HepG2 (cell line): ENCODE results near the gene DAB2IP. TPM values are rescaled to one million over a fixed set of nuclear protein-coding genes. Genes with fewer than 3 reads are reported as not detected.

ENCODE experiments used
- ARID4A ChIP-seq: sonication (generic); formaldehyde crosslinking; IDR thresholded peaks from 2 replicates; pipeline ENCODE4 v1.5.0; 2020; ENCODE audit warnings: mild to moderate bottlenecking, missing genetic modification reagents, borderline replicate concordance
- CBFB ChIP-seq: sonication (generic); formaldehyde crosslinking; IDR thresholded peaks from 2 replicates; pipeline ENCODE4 v1.4.0; 2020; ENCODE audit warnings: missing genetic modification reagents
- CBX5 ChIP-seq: sonication (generic); formaldehyde crosslinking; IDR thresholded peaks from 2 replicates; pipeline ENCODE4 v1.4.0; 2020; ENCODE audit warnings: missing genetic modification reagents, borderline replicate concordance
- ELF4 ChIP-seq: sonication (generic); formaldehyde crosslinking; IDR thresholded peaks from 2 replicates; pipeline ENCODE4 v1.5.0; 2020; ENCODE audit warnings: missing genetic modification reagents, mild to moderate bottlenecking, moderate library complexity, borderline replicate concordance
- HMG20B ChIP-seq: conservative IDR thresholded peaks from 2 replicates; pipeline ENCODE4 v1.6.1; 2016; ENCODE audit warnings: missing genetic modification reagents, missing compliant biosample characterization
- HNRNPLL ChIP-seq: fragments of 200-400 bp; formaldehyde crosslinking; IDR thresholded peaks from 2 replicates; pipeline ENCODE4 v1.6.1; 2017; ENCODE audit warnings: mild to moderate bottlenecking, low read depth, low read length; ENCODE audit not compliant: poor library complexity, severe bottlenecking
- HOXA5 ChIP-seq: sonication (generic); formaldehyde crosslinking; IDR thresholded peaks from 2 replicates; pipeline ENCODE4 v1.4.0; 2020; ENCODE audit warnings: missing genetic modification reagents
- KAT2B ChIP-seq: fragments of 150-350 bp; IDR thresholded peaks from 2 replicates; pipeline ENCODE4 v1.6.1; 2014; ENCODE audit warnings: low read depth, low read length, borderline replicate concordance
- KLF9 ChIP-seq: IDR thresholded peaks from 2 replicates; pipeline ENCODE4 v1.6.1; 2016; ENCODE audit warnings: low read depth
- MAFK ChIP-seq, 2 experiments: IDR thresholded peaks in 1 of 2; conservative IDR thresholded peaks in 1 of 2; 2 replicates each; pipeline ENCODE4 v1.6.1; 2011; ENCODE audit warnings: improper control_type of control experiment in 2 of 2, low read length in 2 of 2
- NFYC ChIP-seq: IDR thresholded peaks from 2 replicates; pipeline ENCODE4 v1.6.1; 2016; ENCODE audit warnings: missing genetic modification reagents, missing compliant biosample characterization
- PAXIP1 ChIP-seq: sonication (generic); formaldehyde crosslinking; conservative IDR thresholded peaks from 2 replicates; pipeline ENCODE4 v1.4.0; 2020; ENCODE audit warnings: mild to moderate bottlenecking, missing genetic modification reagents, moderate library complexity
- ZNF17 ChIP-seq: sonication (generic); formaldehyde crosslinking; IDR thresholded peaks from 2 replicates; pipeline ENCODE4 v1.5.0; 2020; ENCODE audit warnings: mild to moderate bottlenecking, missing genetic modification reagents
- ZNF205 ChIP-seq: IDR thresholded peaks from 2 replicates; pipeline ENCODE4 v1.6.1; 2018; ENCODE audit warnings: missing biosample characterization, missing genetic modification reagents
- ZNF280B ChIP-seq: sonication (generic); formaldehyde crosslinking; IDR thresholded peaks from 2 replicates; pipeline ENCODE4 v1.5.0; 2020; ENCODE audit warnings: missing genetic modification reagents, mild to moderate bottlenecking, borderline replicate concordance
- ZNF383 ChIP-seq: sonication (generic); formaldehyde crosslinking; IDR thresholded peaks from 2 replicates; pipeline ENCODE4 v1.4.0; 2020; ENCODE audit warnings: missing genetic modification reagents, mild to moderate bottlenecking, borderline replicate concordance
- polyA plus RNA-seq, 8 experiments: library from polyadenylated mRNA; depleted of rRNA in 3 of 8; stranded (reverse) in 7 of 8; unstranded in 1 of 8; fragments of >200 nt; fragmentation: Illumina TruSeq in 4 of 8; extraction: Trizol in 4 of 8; gene quantifications; 2 replicates each; pipeline versions ENCODE4 v1.2.1 to v1.2.3, GENCODE V29; 2011 to 2016; ENCODE audit warnings: low read depth in 4 of 8, missing spikeins in 1 of 8, mixed read lengths in 1 of 8; ENCODE audit not compliant: insufficient read depth in 1 of 8
- total RNA-seq, 5 experiments: library from RNA; depleted of rRNA; stranded (reverse); fragments of >200 nt; fragmentation: Illumina TruSeq; extraction: Trizol; gene quantifications; 2 replicates each; pipeline ENCODE4 v1.2.3, GENCODE V29; 2016; ENCODE audit warnings: low read depth in 1 of 5
- TF ChIP-seq, protein P1 (sequence below): sonication (generic); formaldehyde crosslinking; IDR thresholded peaks from 2 replicates; pipeline ENCODE4 v1.4.0; 2020; ENCODE audit warnings: missing genetic modification reagents, borderline replicate concordance

Gene DAB2IP
- total and polyA plus RNA-seq, 2 of the 13 experiments (the other 11 are each of a cell fraction or from before 2014, with no cell fraction given), result 25.3 to 37.9 TPM

GRCh38 chr9:121765021-121765950 lies 113.9 kb downstream of the DAB2IP start (continued):
- TF ChIP-seq ZNF280B (CRISPR knock-in tag), result no peak
- peak; percentile 64; the same call in 1 of the 2 replicates for TF ChIP-seq KLF9 (CRISPR knock-in tag)
- peak; percentile 72; the same call in 1 of the 2 replicates for TF ChIP-seq CBX5 (CRISPR knock-in tag)
- peak; percentile 90 for TF ChIP-seq PAXIP1
- TF ChIP-seq NFYC, result 0 out of 2 replicates have a peak, but pooled peaks have one; percentile 25
- peak; percentile 69; the same call in 1 of the 2 replicates for TF ChIP-seq ARID4A
- TF ChIP-seq ELF4, result no peak
- TF ChIP-seq, protein P1, sequence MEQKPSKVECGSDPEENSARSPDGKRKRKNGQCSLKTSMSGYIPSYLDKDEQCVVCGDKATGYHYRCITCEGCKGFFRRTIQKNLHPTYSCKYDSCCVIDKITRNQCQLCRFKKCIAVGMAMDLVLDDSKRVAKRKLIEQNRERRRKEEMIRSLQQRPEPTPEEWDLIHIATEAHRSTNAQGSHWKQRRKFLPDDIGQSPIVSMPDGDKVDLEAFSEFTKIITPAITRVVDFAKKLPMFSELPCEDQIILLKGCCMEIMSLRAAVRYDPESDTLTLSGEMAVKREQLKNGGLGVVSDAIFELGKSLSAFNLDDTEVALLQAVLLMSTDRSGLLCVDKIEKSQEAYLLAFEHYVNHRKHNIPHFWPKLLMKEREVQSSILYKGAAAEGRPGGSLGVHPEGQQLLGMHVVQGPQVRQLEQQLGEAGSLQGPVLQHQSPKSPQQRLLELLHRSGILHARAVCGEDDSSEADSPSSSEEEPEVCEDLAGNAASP (CRISPR knock-in tag), result peak; percentile 84
- TF ChIP-seq ZNF17 (CRISPR knock-in tag), result no peak
- no peak for TF ChIP-seq HNRNPLL
- TF ChIP-seq ZNF205 (CRISPR knock-in tag), result 0 out of 2 replicates have a peak, but pooled peaks have one; percentile 37
- no peak for TF ChIP-seq HOXA5
- peak; percentile 64; the same call in 1 of the 2 replicates for TF ChIP-seq CBFB
- peak; percentile 98 for TF ChIP-seq HMG20B (CRISPR knock-in tag)
- TF ChIP-seq ZNF383 (CRISPR knock-in tag), result no peak
- peak in 1 of 2 experiments; percentile 26; a peak in 1 of 4 replicates for TF ChIP-seq MAFK (conservative IDR thresholded peaks at IDR 0.05 in 1 of 2, IDR thresholded peaks at IDR 0.05 in 1 of 2; ENCODE audit: low read length in 2 of 2)
- TF ChIP-seq KAT2B, result no peak
